H1 (cell line): ENCODE data around the gene ASB1. TPM values are rescaled to one million over a fixed set of nuclear protein-coding genes. Genes with fewer than 3 reads are reported as not detected.
A peak's percentile ranks its signal among the peaks of the same experiment; 100 is the strongest.

Source experiments
- CTCF ChIA-PET: fragments of 300-600 bp; sonication (Branson Sonifier 250); formaldehyde crosslinking; loops from one replicate; lab custom pipeline; 2021; ENCODE audit not compliant: partially characterized antibody; lab: Charles Lee
- POLR2A ChIA-PET: fragments of 300-600 bp; sonication (Branson Sonifier 250); formaldehyde crosslinking; loops from one replicate; lab custom pipeline; 2021; ENCODE audit warnings: inconsistent platforms; ENCODE audit not compliant: partially characterized antibody; lab: Charles Lee
- DNase-seq, 2 experiments: peaks; one replicate each; pipeline versions ENCODE4 v3.0.0 to v3.0.0-alpha.2; 2010 to 2022; ENCODE audit warnings: low spot score in 2 of 2, low read depth in 1 of 2, mixed read lengths in 1 of 2
- FAIRE-seq: peaks from 2 replicates; lab custom pipeline; 2011; peaks lifted over from hg19 to GRCh38; lab: Jason Lieb, UNC
- H2AFZ ChIP-seq: 2 replicates; pipeline ENCODE4 v1.8.1; 2012; ENCODE audit warnings: low read length, inconsistent platforms
- H2AK5ac ChIP-seq: 2 replicates; pipeline ENCODE4 v1.6.1; 2013; ENCODE audit warnings: low read depth, low read length
- H2BK120ac ChIP-seq: replicated peaks from 2 replicates; pipeline ENCODE3; 2013; ENCODE audit warnings: low read depth, low read length, inconsistent platforms
- H2BK12ac ChIP-seq: 2 replicates; pipeline ENCODE4 v1.6.1; 2013; ENCODE audit warnings: low read depth, low read length
- H2BK15ac ChIP-seq: 2 replicates; pipeline ENCODE4 v1.6.1; 2013; ENCODE audit warnings: low read length
- H2BK20ac ChIP-seq: 2 replicates; pipeline ENCODE4 v1.6.1; 2013; ENCODE audit warnings: low read length
- H2BK5ac ChIP-seq: 2 replicates; pipeline ENCODE4 v1.6.1; 2013; ENCODE audit warnings: low read depth, low read length
- H3K14ac ChIP-seq: 2 replicates; pipeline ENCODE4 v1.6.1; 2013; ENCODE audit warnings: inconsistent platforms; ENCODE audit not compliant: insufficient read length
- H3K18ac ChIP-seq: 2 replicates; pipeline ENCODE4 v1.6.1; 2013; ENCODE audit warnings: low read length; ENCODE audit errors: extremely low read depth
- H3K23ac ChIP-seq: 2 replicates; pipeline ENCODE4 v1.6.1; 2013; ENCODE audit warnings: inconsistent platforms; ENCODE audit not compliant: insufficient read length
- H3K23me2 ChIP-seq: 2 replicates; pipeline ENCODE4 v1.6.1; 2013; ENCODE audit warnings: low read depth, low read length
- H3K27ac ChIP-seq: 2 replicates; pipeline ENCODE4 v1.6.1; 2011; ENCODE audit warnings: low read depth, low read length, inconsistent platforms
- H3K27me3 ChIP-seq, 4 experiments: replicated peaks in 1 of 4; 1 replicate in 1 of 4; 2 replicates in 3 of 4; pipeline versions ENCODE4 v1.6.1 to v1.8.1; 2011 to 2013; ENCODE audit warnings: low read length in 3 of 4, mild to moderate bottlenecking in 3 of 4, inconsistent platforms in 2 of 4, mixed read lengths in 2 of 4, moderate library complexity in 1 of 4; ENCODE audit not compliant: control insufficient read depth in 3 of 4, insufficient read depth in 3 of 4; ENCODE audit errors: extremely low read depth in 1 of 4
- H3K36me3 ChIP-seq, 4 experiments: 2 replicates each; pipeline versions ENCODE4 v1.6.1 to v1.8.1; 2011 to 2013; ENCODE audit warnings: mild to moderate bottlenecking in 4 of 4, low read length in 3 of 4, moderate library complexity in 2 of 4, control low read depth in 1 of 4, inconsistent platforms in 1 of 4; ENCODE audit not compliant: insufficient read depth in 4 of 4, control insufficient read depth in 2 of 4
- H3K4ac ChIP-seq: replicated peaks from 2 replicates; pipeline ENCODE3; 2013; ENCODE audit warnings: low read length, low read depth, mixed read lengths, inconsistent platforms; ENCODE audit not compliant: insufficient read length
- H3K4me1 ChIP-seq, 4 experiments: replicated peaks in 1 of 4; 1 replicate in 1 of 4; 2 replicates in 3 of 4; pipeline versions ENCODE4 v1.6.1 to v1.8.1; 2011 to 2013; ENCODE audit warnings: low read length in 3 of 4, inconsistent platforms in 2 of 4, mixed read lengths in 1 of 4; ENCODE audit not compliant: insufficient read depth in 4 of 4, control insufficient read depth in 3 of 4
- H3K4me2 ChIP-seq, 2 experiments: 2 replicates each; pipeline versions ENCODE4 v1.6.1 to v1.8.1; 2011 to 2013; ENCODE audit warnings: low read depth in 2 of 2, low read length in 2 of 2, control low read depth in 1 of 2, inconsistent platforms in 1 of 2, mild to moderate bottlenecking in 1 of 2; ENCODE audit not compliant: insufficient read depth in 1 of 2
- H3K4me3 ChIP-seq, 4 experiments: fragments of 200-600, 300-600 bp in 1 of 4; sonication (generic), shearing (Covaris generic), sonication (Bioruptor Twin) in 1 of 4; 2 replicates each; pipeline versions ENCODE4 v1.5.1 to v1.8.1; 2011 to 2016; ENCODE audit warnings: low read length in 4 of 4, low read depth in 3 of 4, control low read depth in 2 of 4, inconsistent platforms in 2 of 4, mild to moderate bottlenecking in 2 of 4, mixed read lengths in 1 of 4, moderate library complexity in 1 of 4; ENCODE audit not compliant: insufficient read depth in 2 of 4; ENCODE audit errors: extremely low read depth in 1 of 4
- H3K56ac ChIP-seq: replicated peaks from 2 replicates; pipeline ENCODE3; 2013; ENCODE audit warnings: low read depth, mild to moderate bottlenecking, mixed read lengths, low read length, inconsistent platforms; ENCODE audit not compliant: insufficient read length
- H3K79me1 ChIP-seq: 2 replicates; pipeline ENCODE4 v1.6.1; 2013; ENCODE audit warnings: low read depth, low read length, control low read depth
- H3K79me2 ChIP-seq, 2 experiments: 2 replicates each; pipeline versions ENCODE4 v1.6.1 to v1.8.1; 2012 to 2013; ENCODE audit warnings: low read length in 2 of 2, mild to moderate bottlenecking in 2 of 2, inconsistent platforms in 1 of 2; ENCODE audit not compliant: insufficient read depth in 2 of 2, control insufficient read depth in 1 of 2
- H3K9ac ChIP-seq, 4 experiments: replicated peaks in 1 of 4; 1 replicate in 1 of 4; 2 replicates in 3 of 4; pipeline versions ENCODE4 v1.6.1 to v1.8.1; 2011 to 2013; ENCODE audit warnings: low read depth in 3 of 4, low read length in 3 of 4, control low read depth in 2 of 4, mild to moderate bottlenecking in 2 of 4, moderate library complexity in 2 of 4, inconsistent platforms in 1 of 4; ENCODE audit errors: extremely low read depth in 1 of 4
- H3K9me3 ChIP-seq, 2 experiments: 2 replicates each; pipeline versions ENCODE4 v1.6.1 to v1.8.1; 2012 to 2013; ENCODE audit warnings: mild to moderate bottlenecking in 2 of 2, moderate library complexity in 2 of 2, control low read depth in 1 of 2, inconsistent platforms in 1 of 2, low read depth in 1 of 2, low read length in 1 of 2, mixed read lengths in 1 of 2; ENCODE audit not compliant: insufficient read depth in 2 of 2
- H4K20me1 ChIP-seq, 2 experiments: replicated peaks in 1 of 2; 2 replicates each; pipeline versions ENCODE3 to v1.8.1; 2011 to 2013; ENCODE audit warnings: inconsistent platforms in 2 of 2, low read length in 2 of 2, mild to moderate bottlenecking in 1 of 2; ENCODE audit not compliant: insufficient read depth in 2 of 2, control insufficient read depth in 1 of 2
- H4K5ac ChIP-seq: 2 replicates; pipeline ENCODE4 v1.6.1; 2013; ENCODE audit warnings: low read length, low read depth, mixed read lengths, inconsistent platforms; ENCODE audit not compliant: insufficient read length
- H4K8ac ChIP-seq: 2 replicates; pipeline ENCODE4 v1.8.0; 2013; ENCODE audit warnings: mild to moderate bottlenecking, moderate library complexity, low read length, inconsistent platforms; ENCODE audit not compliant: insufficient read depth; ENCODE audit errors: extremely low read depth
- H4K91ac ChIP-seq: replicated peaks from 2 replicates; pipeline ENCODE3; 2013; ENCODE audit warnings: low read length, mixed read lengths, inconsistent platforms; ENCODE audit not compliant: insufficient read length
- HDAC2 ChIP-seq, 2 experiments: fragments of 300-600 bp in 1 of 2; sonication (generic) in 1 of 2; IDR thresholded peaks; 2 replicates each; pipeline ENCODE4 v1.6.1; 2011 to 2012; ENCODE audit warnings: low read depth in 2 of 2, low read length in 2 of 2, mild to moderate bottlenecking in 2 of 2, moderate library complexity in 2 of 2, borderline replicate concordance in 1 of 2, inconsistent platforms in 1 of 2
- WGBS, 2 experiments: shearing (Covaris generic) in 1 of 2; methylation state at CpG; one replicate each; pipeline versions ENCODE4 v1.1.6 to v1.1.7; 2013 to 2015; ENCODE audit warnings: low lambda C conversion rate in 2 of 2, mixed read lengths in 2 of 2, inconsistent platforms in 1 of 2, low coverage in 1 of 2, missing lambda C conversion rate in 1 of 2; ENCODE audit not compliant: insufficient replicate concordance in 2 of 2, insufficient coverage in 1 of 2, insufficient read length in 1 of 2; ENCODE audit errors: extremely low coverage in 1 of 2, missing lambda C conversion rate in 1 of 2; 5-methylcytosine and 5-hydroxymethylcytosine counted together
- polyA plus RNA-seq, 7 experiments: library from polyadenylated mRNA; depleted of rRNA in 3 of 7; stranded (reverse) in 5 of 7; unstranded in 2 of 7; fragments of >200 nt in 5 of 7; fragments of 200-250 nt in 2 of 7; gene quantifications; 1 replicate in 5 of 7; 2 replicates in 1 of 7; 4 replicates in 1 of 7; pipeline versions ENCODE4 v1.2.1 to v1.2.3, GENCODE V29; 2011 to 2013; ENCODE audit warnings: missing spikeins in 2 of 7, mixed read lengths in 2 of 7
- total RNA-seq: library from RNA; stranded (reverse); fragmentation: NEBNext Ultra II Directional; extraction: Animal tissue kit (Norgen Biotek cat#: 25700); gene quantifications from 2 replicates; pipeline ENCODE4 v1.2.1, GENCODE V29; 2021

The ASB1 gene
- total and polyA plus RNA-seq, 2 of the 8 experiments (the other 6 are each of a cell fraction or from before 2014, with no cell fraction given) = 24.1 to 36.0 TPM

GRCh38 chr2:238379096-238379810 lies 47.5 kb upstream of the ASB1 start:
- Histone ChIP-seq H3K9me3 (no peaks in the 10 kb centered on the region), H3K4me1 (peaks cover 3 to 21% (median 12%) of the 10 kb centered on the region in 4 experiments), H3K56ac (no peak overlapping the region), H2BK15ac (no peak overlapping the region), H3K79me2 (no peaks in the 10 kb centered on the region), H3K79me1 (no peaks in the 10 kb centered on the region), H3K4me2 (no peak overlapping the region), H3K36me3 (peaks cover 0 to 2% (median 0%) of the 10 kb centered on the region in 4 experiments; a peak in 1 of 8 replicates), H3K27me3 (no peaks in the 10 kb centered on the region), H3K9ac (peak overlapping the region in 2 of 4 experiments; percentile 10 to 27; a peak in 2 of 7 replicates), H4K91ac (no peak overlapping the region), H3K4ac (no peak overlapping the region), H2BK5ac (no peak overlapping the region), H2BK120ac (no peak overlapping the region), H3K14ac (no peak overlapping the region), H4K8ac (no peak overlapping the region), H4K20me1 (no peaks in the 10 kb centered on the region), H3K27ac (no peak overlapping the region), H2BK12ac (peak overlapping the region; percentile 32; the same call in 1 of the 2 replicates), H3K23me2 (no peaks in the 10 kb centered on the region), H4K5ac (no peak overlapping the region), H3K4me3 (no peak overlapping the region), H3K23ac (no peak overlapping the region), H2AFZ (no peak overlapping the region), H2BK20ac (no peak overlapping the region), H2AK5ac (peak overlapping the region; percentile 33; the same call in 1 of the 2 replicates), H3K18ac (no peak overlapping the region)
- no peak for DNase-seq
- TF ChIP-seq HDAC2 (IDR thresholded peaks at IDR 0.05; ENCODE audit: borderline replicate concordance in 1 of 2, low read depth in 2 of 2, low read length in 2 of 2) = no peak
- WGBS, 2 experiments = 88% methylated on average over 15 of the region's 15 CpGs; no CpG with 5 or more reads in 1 of the 2 experiments
- ChIA-PET POLR2A (interaction anchor here (1.1 kb wide), 1 partner anchor 48 kb away, joined by 3 read pairs; no protein-coding TSS in a partner anchor), CTCF (interaction anchor here (1.0 to 1.9 kb wide), 4 partner anchors 9 to 116 kb away, joined by 3 to 10 read pairs (median 4); no protein-coding TSS in a partner anchor)
- FAIRE-seq = no peak
